Activated CD4-positive, alpha-beta T cell treated with anti-CD3 and anti-CD28 coated beads for 4 hours (primary cell): ENCODE measurements around the gene ACHE.
A peak's percentile ranks its signal among the peaks of the same experiment; 100 is the strongest.
"Not testable (repeated sequence)": the region's sequence is repeated elsewhere in the genome, so short reads cannot be mapped to it uniquely, and the experiment has no call there.

ENCODE experiments used
- DNase-seq, 2 donors: peaks; one replicate each; pipeline ENCODE4 v3.0.0-alpha.2; 2020

The ACHE gene

DNA sequence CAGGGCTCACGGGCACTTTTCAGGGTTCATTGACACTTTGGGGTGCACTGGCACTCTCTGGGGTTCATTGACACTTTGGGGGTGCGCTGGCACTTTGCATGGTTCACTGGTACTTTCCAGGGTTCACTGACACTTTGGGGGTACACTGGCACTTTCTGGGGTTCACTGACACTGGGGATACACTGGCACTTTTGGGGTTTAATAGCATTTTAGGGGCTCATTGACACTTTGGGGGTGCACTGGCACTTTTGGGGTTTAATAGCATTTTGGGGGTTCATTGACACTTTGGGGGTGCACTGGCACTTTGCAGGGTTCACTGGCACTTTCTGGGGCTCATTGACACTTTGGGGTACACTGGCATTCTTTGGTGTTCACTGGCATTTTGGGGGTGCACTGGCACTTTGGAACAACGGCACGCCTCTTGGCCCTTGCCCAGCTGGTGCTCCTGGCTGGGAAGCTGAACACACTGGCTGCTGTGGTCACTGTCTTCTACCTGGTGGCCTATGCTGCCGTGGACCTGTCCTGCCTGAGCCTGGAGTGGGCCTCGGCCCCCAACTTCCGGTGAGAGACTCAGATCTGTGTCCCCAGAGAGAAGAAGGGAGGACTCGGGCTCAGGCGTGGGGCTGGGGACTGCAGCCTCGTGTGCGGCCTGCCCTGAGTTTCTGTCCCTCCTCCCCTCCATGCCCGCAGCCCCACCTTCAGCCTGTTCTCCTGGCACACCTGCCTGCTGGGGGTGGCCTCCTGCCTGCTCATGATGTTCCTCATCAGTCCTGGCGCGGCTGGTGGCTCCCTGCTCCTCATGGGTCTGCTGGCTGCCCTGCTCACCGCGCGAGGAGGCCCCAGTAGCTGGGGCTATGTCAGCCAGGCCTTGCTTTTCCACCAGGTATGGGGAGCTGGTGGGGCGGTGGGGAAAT is 34.7 kb downstream of the ACHE start:
- DNase-seq: no peak

DNA sequence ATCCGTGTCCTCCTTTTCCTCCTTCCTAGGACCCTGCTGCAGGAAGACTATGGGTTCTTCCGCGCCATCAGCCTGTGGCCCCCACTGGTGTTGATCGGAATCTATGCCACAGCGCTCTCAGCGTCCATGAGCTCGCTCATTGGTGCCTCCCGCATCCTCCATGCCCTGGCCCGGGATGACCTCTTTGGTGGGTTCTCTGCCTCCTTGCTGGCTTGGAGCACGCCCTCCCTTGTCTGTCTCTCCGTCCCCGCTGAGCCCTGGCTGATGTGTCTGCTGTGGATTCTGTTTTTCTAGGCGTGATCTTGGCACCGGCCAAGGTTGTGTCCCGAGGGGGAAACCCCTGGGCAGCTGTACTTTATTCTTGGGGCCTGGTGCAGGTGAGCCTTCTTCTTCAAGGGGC is 35.8 kb downstream of the ACHE start:
- no peak for DNase-seq

DNA sequence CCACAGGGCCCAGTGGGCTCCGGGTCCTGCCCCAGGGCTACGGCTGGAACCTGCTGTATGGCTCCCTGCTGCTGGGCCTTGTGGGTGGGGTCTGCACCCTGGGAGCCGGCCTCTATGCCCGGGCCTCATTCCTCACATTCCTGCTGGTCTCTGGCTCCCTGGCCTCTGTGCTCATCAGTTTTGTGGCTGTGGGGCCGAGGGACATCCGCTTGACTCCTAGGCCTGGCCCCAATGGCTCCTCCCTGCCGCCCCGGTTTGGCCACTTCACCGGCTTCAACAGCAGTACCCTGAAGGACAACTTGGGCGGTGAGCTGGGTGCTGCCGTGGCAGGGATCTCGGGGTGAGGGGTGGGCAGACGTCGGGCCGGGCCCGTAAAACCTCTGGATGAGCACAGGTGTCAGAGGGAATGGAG is 38.8 kb downstream of the ACHE start:
- DNase-seq: no peak

DNA sequence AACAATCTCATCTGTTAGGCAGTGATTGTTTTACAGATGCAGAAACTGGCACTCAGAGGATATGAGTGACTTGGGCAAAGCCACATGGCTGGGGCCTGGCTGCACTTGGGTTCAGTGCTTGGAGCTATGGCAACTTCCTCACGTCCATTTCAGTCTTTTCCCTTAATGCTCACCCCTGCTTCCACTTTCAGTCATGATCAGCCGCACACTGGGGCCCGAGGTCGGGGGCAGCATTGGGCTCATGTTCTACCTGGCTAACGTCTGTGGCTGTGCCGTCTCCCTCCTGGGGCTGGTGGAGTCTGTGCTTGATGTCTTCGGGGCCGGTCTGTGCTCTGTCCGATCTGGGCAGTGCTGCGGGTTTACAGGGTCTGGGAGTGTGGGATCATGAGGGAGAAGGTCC is 40.2 kb downstream of the ACHE start:
- DNase-seq: no peak

DNA sequence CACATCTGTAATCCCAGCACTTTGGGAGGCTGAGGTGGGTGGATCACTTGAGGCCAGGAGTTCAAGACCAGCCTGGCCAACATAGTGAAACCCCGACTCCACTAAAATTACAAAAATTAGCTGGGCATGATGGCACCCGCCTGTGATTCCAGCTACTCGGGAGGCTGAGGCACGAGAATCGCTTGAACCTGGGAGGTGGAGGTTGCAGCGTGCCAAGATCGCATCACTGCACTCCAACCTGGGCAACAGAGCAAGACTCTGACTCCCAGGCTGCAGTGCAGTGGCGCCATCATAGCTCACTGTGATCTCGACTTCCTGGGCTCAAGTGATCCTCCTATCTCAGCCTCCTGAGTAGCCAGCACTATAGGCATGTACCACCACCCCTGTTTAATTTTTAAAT is 40.8 kb downstream of the ACHE start:
- not testable (repeated sequence) for DNase-seq

DNA sequence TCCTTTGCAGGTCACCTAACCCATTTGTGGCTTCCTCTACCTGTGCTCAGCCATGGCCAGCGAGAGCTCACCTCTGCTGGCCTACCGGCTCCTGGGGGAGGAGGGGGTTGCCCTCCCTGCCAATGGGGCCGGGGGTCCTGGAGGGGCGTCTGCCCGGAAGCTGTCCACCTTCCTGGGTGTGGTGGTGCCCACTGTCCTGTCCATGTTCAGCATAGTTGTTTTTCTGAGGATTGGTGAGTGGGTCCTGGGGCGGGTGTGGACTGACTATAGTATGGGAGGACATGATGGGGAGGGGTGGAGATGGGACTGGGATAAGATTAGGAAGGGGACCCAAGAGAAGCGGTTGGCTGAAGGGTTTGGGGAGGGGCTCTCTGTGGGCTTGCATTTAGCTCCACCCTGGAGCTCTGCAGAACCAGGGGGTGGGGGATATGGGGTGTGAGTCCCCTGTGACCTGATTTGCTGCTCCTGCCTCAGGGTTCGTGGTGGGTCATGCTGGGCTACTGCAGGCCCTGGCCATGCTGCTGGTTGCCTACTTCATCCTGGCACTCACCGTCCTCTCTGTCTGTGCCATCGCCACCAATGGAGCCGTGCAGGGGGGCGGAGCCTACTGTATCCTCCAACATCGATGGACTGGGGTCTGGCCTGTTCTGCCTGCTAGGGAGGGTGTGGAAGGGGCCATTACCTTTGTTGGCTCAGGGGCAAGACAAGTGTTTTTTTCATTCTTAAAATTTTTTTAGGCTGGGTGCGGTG is 41.4 kb downstream of the ACHE start:
- DNase-seq: no peak

DNA sequence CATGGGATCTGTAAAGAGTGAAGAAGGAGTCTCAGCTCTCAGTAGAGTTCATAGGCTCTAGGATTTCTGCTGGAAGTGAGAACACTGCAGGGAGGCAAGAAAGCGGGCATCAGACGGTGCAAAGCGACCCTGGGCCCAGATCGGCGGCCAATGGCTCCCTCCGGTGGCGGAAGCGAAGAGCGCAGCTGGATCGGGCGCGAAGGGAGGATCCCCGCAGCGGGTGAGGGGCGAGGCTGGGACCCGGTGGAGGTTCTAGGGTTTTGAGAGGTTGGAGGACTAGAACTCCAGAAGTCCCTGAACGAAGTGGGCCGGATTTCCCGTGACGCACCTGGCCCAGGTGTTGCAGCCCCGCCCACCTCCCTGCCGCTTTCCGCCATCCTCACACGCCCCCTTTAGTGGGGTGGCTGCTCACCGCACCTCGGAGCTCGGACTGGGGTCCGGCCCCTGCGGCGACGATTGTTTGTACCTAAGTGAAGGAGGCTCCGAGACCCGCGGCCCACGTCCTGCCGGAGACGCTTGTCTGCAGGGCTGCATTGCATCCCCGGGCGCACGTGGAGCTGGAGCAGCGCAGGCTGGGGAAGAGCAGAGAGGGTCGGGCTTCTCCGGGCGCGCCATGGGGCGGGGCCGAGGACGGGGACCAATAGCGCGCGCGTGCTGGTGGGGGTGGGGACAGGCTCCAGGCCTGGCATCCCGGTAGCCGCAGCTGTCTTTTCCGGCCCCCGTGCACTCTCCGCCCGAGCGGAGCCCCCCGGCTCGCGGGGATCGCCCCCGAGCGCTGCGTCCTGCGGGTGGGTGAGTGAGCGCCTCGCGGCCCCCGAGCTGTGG is 43.4 kb downstream of the ACHE start, which contains the start of gene SLC12A9:
SLC12A9 (plus strand) TSS at position 666 of the 825 bp plus-strand sequence. CDS start 1,485 bp downstream, outside the sequence.
- peak; percentile 81 to 84 for DNase-seq

DNA sequence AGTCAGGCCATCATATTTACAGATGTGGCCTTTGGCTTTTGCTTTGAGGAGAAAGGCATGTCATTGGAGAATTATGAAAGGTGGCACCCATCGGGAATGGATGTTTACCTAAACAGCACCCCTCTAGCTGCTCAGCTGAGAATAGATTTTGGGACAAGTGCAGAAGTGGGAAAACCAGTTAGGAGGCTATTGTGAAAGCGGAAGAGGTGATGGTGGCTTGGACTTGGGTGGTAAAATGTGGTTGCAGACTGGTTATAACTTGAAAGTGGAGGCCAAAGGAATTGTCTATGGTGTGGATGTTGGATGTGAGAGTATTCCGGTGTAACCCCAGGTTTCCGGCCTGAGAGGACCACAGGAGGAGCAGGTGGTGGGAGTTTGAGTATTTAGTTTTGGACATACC is 48.3 kb downstream of the ACHE start:
- DNase-seq: no peak

DNA sequence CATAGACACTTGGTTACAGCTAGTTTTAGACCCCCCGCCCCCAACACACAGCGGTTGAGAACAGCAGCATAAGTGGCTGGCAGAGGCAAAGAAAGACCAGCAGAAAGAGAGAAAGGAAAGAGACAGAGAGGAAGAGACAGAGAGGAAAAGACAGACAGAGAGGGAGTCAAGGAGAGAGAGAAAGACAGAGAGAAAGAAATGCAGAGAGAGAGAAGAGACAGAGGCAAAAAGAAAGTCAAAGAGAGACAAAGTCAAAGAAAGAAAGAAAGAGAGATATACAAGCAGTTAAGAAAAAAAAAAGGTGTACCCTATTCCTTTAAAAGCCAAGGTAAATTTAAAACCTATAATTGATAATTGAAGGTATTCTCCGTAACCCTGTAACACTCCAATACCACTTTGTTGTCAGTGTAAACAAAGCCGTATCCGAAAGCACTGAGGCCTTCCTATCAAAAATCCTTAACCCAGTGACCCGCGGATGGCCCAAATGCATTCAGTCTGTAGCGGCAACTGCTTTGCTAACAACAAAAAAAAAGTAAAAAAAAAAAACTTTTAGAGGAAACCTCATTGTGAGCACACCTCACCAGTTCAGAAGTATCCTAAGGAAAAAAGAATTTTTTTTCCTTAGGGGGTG is 55.1 kb downstream of the ACHE start:
- no peak for DNase-seq
